HG03064 (cell line): ENCODE data around the gene UVSSA.

Source experiments
- ATAC-seq: cut with Tn5 transposase; IDR thresholded peaks from one replicate; pipeline ENCODE4 v1.9.1; 2021; ENCODE audit warnings: low read depth; ENCODE audit not compliant: unreplicated experiment

UVSSA gene

GRCh38 chr4:1404573-1405253, 57.7 kb downstream of the UVSSA start:
- no peak for ATAC-seq

- no peak for ATAC-seq
Observed at GRCh38 chr4:1405254-1405635, 58.2 kb downstream of the UVSSA start.

GRCh38 chr4:1405636-1406393, 58.8 kb downstream of the UVSSA start:
- no peak for ATAC-seq

DNA sequence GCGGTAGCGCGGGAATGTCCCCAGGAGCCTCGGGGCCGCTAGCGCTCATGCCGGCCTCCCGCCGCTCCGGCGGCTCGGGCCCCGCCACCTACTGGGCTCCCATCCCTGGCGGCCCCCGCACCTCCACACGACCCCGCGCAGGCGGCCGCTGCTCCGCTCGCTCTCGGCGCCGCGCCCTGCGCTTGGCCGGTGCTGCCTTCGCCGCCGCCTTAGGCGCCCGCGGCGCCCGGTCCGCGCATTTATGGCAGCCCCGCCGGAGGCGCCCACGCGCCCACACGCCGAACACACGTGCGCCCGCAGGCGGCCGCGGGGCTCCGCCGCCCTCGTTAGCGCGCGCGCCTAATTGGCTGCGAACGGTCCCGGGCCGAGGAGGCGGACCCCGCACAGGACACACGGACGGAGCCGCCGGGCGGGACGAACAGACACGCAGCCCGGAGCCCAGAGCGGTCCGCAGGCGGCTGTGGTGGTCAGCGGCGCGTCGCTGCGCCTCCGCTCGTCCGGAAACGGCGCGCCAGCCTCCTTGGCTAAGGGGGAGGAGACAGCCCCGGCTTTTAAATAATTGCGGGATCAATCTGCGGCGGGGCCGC, 59.5 kb downstream of the UVSSA start, which contains the start of gene NKX1-1:
Gene NKX1-1 (minus strand): TSS at position 49 of the 587 bp plus-strand sequence. CDS start 0 bp downstream, at position 49.
- ATAC-seq = no peak

GRCh38 chr4:1406981-1407656, 60.1 kb downstream of the UVSSA start:
- no peak for ATAC-seq

DNA sequence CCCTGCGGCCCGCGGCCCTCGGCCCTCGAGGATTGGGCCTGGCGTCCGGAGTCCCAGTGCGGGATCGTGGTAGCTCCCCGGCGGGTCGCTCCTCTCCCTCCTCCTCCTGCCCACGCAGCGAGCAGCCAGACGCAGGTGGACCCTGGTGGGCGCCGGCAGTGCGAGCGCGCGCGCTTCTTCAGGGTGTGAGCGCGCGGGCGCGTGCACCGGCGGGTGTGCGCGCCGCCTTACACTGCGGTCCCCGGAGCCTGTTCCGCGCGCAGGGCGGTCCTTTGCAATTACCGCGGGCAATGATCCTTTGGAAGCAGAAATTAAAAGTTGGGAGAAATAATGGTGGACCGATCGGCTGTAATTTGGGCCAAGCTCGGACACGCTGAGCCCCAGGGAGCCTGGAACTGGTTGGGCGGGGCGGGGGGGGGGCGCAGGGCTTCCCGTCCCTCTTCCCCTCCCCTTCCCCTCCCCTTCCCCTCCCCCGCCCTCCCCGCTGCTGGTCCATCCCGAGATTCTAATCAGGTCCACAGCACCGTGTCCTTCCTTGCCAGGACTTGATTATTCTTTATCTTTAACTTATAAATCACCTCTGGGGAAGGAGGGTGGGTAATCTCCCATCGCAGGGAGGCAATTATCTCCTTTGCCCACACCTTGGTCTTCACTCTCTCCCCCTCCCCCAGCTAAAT, 60.8 kb downstream of the UVSSA start:
- no peak for ATAC-seq

DNA sequence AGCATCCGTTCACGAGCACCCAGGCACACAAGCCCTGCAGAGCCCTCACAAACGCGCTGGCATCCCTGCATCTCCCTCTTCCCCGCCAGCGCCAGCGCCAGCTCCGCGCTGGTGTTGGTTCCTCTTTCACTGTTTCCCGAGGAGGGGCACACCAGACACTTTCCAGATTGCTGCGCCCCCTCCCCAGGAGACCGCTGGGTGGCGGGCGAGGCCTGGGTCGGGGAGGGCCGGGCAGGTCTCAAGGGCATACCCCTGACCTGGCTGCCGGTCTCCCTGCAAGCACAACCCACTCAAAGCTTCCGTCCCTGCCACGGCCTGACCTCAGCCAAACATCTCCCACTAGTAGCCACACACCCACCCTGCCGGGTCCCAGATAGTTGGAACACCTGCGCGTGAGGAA, 61.4 kb downstream of the UVSSA start:
- ATAC-seq = no peak

GRCh38 chr4:1409079-1409478, 62.1 kb downstream of the UVSSA start:
- ATAC-seq = no peak

DNA sequence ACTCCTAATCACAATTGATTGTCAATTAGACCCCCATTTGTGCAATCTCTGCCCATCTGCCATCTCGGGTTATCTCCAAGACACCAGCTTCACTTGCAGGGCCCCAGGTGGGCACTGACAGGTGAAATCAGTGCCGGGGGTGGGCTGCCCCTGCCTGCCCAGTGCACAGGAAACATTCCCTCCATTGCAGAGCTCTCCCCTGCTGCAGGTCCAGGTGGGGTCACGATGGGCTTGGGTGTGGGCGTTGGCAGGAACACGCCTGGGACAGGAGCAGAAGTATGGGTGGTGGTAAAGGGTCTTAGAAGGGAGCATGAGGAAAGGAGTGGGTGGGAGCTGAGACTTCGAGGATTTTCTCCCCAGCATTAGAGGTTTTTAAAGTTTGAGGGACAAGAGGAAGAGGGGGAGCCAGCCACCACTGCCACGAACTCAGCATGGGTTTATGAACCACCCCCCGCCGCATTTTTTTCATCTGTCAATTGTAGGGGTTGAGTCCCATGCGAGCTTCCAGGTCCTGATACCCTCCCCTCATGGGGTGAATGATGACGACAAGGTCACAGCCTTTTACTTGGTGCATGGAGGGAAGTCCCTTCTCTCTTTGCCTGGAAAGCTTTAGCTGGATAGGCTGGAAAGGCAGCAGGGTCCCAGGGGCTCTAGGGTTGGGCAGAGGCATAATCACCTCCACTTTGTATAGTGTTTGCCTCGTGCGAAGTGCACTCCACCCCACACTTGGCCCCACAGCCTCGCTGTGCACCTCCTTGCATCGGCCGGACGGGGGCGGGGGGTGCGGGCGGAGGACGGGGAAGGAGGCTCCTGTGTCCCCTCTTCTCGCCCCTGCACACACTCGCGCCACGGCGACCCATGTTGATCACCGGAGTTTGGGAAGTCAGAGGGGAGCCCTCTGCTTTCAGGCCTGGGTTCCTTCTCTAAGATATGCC, 62.8 kb downstream of the UVSSA start:
- ATAC-seq = no peak

- ATAC-seq = no peak
Observed at GRCh38 chr4:1410491-1411325, 63.7 kb downstream of the UVSSA start.

DNA sequence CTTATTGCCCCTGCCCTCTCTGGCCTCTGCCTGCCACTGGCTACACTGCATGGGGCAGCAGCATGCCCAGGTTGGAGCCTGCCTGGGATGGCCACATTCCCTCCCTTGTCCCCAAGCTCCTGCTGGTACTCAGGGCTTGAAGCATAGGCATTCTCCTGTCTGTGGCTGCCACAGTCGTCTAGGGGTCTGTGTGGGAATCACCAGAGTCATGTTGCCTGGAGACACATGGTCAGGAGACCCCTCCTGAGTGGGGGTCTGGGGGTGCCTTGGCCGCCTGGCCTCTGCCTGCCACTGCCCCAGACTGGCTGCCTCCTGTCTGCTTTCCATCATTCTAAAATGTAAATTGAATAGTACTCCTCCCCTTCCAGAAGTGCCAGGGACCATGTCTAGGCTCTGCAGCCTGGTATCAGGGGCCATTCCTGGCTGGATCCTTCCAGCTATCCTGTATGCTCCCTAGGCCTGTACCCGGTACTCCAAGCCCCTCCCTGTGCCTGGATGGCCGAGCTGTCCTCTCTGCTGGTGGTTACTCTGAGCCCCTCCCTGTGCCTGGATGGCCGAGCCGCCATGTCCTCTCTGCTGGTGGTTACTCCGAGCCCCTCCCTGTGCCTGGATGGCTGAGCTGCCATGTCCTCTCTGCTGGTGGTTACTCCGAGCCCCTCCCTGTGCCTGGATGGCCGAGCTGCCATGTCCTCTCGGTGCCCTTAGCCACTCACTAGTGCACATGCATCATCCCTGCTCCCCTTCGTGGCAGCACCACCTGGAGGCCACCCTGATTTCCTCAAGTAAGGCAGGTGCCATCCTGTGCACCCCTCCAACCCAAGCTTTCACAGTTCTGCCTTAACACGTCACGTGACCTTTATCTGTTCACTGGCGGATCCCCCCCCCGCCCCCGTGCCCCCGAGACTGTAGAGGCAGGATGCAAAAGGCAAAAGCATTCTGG, 64.7 kb downstream of the UVSSA start:
- no peak for ATAC-seq

DNA sequence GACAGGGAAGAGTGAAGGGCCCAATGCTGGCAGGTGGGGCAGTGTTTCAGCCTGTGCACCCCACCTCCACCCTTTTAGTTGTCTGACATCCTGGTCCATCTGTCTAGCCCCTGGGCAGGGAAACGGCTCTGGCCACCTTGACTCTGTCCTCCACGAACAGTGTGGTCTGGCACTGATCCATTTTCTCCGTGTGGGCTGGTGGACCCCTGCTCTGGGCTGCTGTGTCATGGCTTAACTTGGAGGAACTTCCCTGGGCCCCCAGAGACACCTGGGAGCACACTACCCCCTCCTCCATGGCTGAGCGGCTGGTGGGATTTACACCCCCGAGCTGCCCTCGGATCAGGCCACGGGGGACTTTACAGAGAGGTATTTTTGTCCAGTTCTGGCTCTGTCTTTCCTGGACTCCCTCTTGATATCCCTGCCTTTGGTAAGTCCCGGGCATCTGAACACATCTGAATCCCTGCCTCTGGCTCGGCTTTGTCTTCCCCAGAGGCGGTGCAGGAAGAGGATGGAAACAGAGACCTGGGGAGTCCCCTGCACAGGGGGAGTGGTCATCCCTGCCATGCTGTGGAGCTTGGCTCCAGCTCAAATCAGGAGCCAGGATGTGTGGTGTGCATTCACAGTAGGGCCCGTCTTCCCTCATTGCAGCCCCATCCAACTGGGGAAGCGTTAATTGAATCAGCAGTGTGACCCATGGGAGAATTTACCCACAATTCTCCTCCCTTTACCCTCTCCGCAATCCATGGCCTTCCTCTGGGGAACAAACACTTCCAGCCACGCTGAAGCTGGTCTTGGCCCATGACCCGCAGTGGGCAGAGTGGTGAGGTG, 65.6 kb downstream of the UVSSA start:
- ATAC-seq = no peak

- ATAC-seq = no peak
Observed at GRCh38 chr4:1413204-1413663, 66.2 kb downstream of the UVSSA start.

DNA sequence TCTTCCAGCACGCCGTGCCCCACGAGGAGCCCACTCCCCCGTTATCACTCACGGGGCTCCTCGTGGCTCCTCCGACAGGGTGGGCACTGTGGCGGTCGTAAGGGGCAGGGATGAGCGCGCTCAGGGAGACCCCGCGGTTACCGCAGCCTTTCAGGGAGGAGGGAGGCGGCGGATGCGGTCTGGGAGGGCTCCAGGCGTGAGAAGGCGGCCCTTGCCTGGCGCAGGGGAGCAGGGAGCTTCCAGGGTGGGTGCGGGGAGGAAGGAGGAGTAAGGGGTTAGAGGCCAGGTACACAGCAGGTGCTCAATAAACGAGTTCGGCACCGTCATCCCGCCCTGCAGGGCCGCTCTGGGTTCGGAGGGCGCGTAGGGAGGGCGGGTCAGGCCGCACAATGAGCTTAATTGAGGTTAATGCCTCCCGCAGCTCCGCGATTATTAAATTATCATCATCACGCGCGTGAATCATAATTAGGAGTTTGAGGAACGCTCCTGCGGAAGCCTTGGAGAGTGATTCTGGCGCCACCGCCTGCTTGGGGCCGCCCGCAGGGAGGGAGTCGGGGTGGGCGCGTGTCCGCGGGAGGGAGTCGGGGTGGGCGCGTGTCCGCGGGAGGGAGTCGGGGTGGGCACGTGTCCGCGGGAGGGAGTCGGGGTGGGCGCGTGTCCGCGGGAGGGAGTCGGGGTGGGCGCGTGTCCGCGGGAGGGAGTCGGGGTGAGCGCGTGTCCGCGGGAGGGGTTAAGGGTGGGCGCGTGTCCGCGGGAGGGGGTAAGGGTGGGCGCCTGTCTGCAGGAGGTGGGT, 66.9 kb downstream of the UVSSA start:
- no peak for ATAC-seq

- no peak for ATAC-seq
Observed at GRCh38 chr4:1414831-1415680, 68.0 kb downstream of the UVSSA start.
